ENCODE measurements around the gene GNAQ. TPM values are rescaled to one million over a fixed set of nuclear protein-coding genes. Genes with fewer than 3 reads are reported as not detected.

GNAQ gene
- polyA plus RNA-seq, 1 of the 3 experiments (the other 2 are of a cell fraction): 20.9 TPM

DNA sequence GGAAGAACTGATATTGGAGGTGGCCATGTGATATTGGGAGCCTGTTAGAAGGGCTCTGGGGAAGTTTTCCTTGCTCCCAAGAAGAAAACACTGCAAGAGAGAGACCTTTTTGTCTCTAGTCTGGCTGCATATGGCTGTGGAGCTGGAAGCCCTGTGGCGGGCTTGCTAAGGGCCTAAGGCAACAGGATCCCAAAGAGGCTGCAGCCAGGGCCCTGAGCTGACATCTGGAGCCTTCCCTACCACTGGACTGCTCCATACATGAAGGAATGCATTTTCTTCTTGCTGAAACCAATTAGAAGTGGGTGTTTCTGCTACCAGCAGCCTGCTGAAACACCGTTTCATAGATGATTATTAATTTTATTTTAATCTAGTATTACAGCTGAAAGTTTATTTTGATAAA, 42.2 kb downstream of the GNAQ start:
- ChIA-PET POLR2A (no interaction called here), CTCF (interaction anchor here (1.0 to 1.8 kb wide), 3 partner anchors 12 to 148 kb away, joined by 5 to 9 read pairs (median 6); no protein-coding TSS in a partner anchor)
- Histone ChIP-seq H3K4me1 (ENCODE audit: control insufficient read depth in 1 of 2, insufficient read depth in 2 of 2, low read depth in 1 of 2, low read length in 1 of 2) (peaks cover 0 to 18% of the 10 kb centered on the region in 2 experiments; a peak in 2 of 4 replicates), H4K20me1 (ENCODE audit: insufficient read depth) (peaks cover 28% of the 10 kb centered on the region), H2AFZ (ENCODE audit: low read depth) (no peak overlapping the region), H3K9me3 (no peaks in the 10 kb centered on the region), H3K4me3 (ENCODE audit: low read depth in 2 of 2, low read length in 1 of 2) (no peak overlapping the region), H3K27me3 (ENCODE audit: insufficient read depth) (no peaks in the 10 kb centered on the region), H3K9ac (no peak overlapping the region), H3F3A (replicated peaks; ENCODE audit: insufficient read depth) (no peaks in the 10 kb centered on the region), H3K79me2 (ENCODE audit: insufficient read depth) (peaks cover 97% of the 10 kb centered on the region), H3K4me2 (no peak overlapping the region), H3K36me3 (replicated peaks in 1 of 2; ENCODE audit: control insufficient read depth in 1 of 2, insufficient read depth in 2 of 2, low read length in 1 of 2) (peaks cover 0 to 14% of the 10 kb centered on the region in 2 experiments), H3K27ac (ENCODE audit: low read depth in 2 of 2, low read length in 1 of 2) (no peak overlapping the region), H3K9me2 (no peaks in the 10 kb centered on the region)
- TF ChIP-seq RXRA (IDR thresholded peaks at IDR 0.05; ENCODE audit: borderline replicate concordance, low read depth) (no peak), ELF1 (IDR thresholded peaks at IDR 0.05) (no peak), EZH2phosphoT487 (IDR thresholded peaks at IDR 0.05; ENCODE audit: borderline replicate concordance, low read depth) (no peak), FOXJ3 (CRISPR knock-in tag; IDR thresholded peaks at IDR 0.05) (no peak), EP300 (IDR thresholded peaks at IDR 0.05; ENCODE audit: borderline replicate concordance in 1 of 2, low read depth in 1 of 2, low read length in 1 of 2) (no peak), SIN3A (IDR thresholded peaks at IDR 0.05; ENCODE audit: borderline replicate concordance, low read depth, low read length) (no peak), MXI1 (IDR thresholded peaks at IDR 0.05; ENCODE audit: low read depth, low read length) (no peak), FOXM1 (IDR thresholded peaks at IDR 0.05; ENCODE audit: low read depth) (no peak), POLR2AphosphoS5 (IDR thresholded peaks at IDR 0.05; ENCODE audit: low read depth, low read length) (no peak), JUND (IDR thresholded peaks at IDR 0.05) (no peak), TAF1 (IDR thresholded peaks at IDR 0.05; ENCODE audit: borderline replicate concordance, low read depth, low read length) (no peak), NFIC (IDR thresholded peaks at IDR 0.05; ENCODE audit: borderline replicate concordance) (no peak)
- TF ChIP-seq, protein P1, sequence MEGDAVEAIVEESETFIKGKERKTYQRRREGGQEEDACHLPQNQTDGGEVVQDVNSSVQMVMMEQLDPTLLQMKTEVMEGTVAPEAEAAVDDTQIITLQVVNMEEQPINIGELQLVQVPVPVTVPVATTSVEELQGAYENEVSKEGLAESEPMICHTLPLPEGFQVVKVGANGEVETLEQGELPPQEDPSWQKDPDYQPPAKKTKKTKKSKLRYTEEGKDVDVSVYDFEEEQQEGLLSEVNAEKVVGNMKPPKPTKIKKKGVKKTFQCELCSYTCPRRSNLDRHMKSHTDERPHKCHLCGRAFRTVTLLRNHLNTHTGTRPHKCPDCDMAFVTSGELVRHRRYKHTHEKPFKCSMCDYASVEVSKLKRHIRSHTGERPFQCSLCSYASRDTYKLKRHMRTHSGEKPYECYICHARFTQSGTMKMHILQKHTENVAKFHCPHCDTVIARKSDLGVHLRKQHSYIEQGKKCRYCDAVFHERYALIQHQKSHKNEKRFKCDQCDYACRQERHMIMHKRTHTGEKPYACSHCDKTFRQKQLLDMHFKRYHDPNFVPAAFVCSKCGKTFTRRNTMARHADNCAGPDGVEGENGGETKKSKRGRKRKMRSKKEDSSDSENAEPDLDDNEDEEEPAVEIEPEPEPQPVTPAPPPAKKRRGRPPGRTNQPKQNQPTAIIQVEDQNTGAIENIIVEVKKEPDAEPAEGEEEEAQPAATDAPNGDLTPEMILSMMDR (IDR thresholded peaks at IDR 0.05): no peak
- TF ChIP-seq, protein P2, sequence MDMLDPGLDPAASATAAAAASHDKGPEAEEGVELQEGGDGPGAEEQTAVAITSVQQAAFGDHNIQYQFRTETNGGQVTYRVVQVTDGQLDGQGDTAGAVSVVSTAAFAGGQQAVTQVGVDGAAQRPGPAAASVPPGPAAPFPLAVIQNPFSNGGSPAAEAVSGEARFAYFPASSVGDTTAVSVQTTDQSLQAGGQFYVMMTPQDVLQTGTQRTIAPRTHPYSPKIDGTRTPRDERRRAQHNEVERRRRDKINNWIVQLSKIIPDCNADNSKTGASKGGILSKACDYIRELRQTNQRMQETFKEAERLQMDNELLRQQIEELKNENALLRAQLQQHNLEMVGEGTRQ (IDR thresholded peaks at IDR 0.05; ENCODE audit: borderline replicate concordance, low read depth, low read length): no peak
- TF ChIP-seq, protein P3, sequence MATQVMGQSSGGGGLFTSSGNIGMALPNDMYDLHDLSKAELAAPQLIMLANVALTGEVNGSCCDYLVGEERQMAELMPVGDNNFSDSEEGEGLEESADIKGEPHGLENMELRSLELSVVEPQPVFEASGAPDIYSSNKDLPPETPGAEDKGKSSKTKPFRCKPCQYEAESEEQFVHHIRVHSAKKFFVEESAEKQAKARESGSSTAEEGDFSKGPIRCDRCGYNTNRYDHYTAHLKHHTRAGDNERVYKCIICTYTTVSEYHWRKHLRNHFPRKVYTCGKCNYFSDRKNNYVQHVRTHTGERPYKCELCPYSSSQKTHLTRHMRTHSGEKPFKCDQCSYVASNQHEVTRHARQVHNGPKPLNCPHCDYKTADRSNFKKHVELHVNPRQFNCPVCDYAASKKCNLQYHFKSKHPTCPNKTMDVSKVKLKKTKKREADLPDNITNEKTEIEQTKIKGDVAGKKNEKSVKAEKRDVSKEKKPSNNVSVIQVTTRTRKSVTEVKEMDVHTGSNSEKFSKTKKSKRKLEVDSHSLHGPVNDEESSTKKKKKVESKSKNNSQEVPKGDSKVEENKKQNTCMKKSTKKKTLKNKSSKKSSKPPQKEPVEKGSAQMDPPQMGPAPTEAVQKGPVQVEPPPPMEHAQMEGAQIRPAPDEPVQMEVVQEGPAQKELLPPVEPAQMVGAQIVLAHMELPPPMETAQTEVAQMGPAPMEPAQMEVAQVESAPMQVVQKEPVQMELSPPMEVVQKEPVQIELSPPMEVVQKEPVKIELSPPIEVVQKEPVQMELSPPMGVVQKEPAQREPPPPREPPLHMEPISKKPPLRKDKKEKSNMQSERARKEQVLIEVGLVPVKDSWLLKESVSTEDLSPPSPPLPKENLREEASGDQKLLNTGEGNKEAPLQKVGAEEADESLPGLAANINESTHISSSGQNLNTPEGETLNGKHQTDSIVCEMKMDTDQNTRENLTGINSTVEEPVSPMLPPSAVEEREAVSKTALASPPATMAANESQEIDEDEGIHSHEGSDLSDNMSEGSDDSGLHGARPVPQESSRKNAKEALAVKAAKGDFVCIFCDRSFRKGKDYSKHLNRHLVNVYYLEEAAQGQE (IDR thresholded peaks at IDR 0.05; ENCODE audit: low read depth, low read length): no peak
- DNase-seq: no peak
- WGBS (ENCODE audit: low lambda C conversion rate): 98% methylated on average over 2 of the region's 2 CpGs

All from SK-N-SH (cell line).